NK-92 (cell line): ENCODE results near the gene SMYD3.
"Not testable (repeated sequence)": the region's sequence is repeated elsewhere in the genome, so short reads cannot be mapped to it uniquely, and the experiment has no call there.

ENCODE experiments used
- DNase-seq: peaks from one replicate; lab custom pipeline; 2025; ENCODE audit not compliant: unreplicated experiment; lab: John Stamatoyannopoulos, UW

SMYD3 gene

DNA sequence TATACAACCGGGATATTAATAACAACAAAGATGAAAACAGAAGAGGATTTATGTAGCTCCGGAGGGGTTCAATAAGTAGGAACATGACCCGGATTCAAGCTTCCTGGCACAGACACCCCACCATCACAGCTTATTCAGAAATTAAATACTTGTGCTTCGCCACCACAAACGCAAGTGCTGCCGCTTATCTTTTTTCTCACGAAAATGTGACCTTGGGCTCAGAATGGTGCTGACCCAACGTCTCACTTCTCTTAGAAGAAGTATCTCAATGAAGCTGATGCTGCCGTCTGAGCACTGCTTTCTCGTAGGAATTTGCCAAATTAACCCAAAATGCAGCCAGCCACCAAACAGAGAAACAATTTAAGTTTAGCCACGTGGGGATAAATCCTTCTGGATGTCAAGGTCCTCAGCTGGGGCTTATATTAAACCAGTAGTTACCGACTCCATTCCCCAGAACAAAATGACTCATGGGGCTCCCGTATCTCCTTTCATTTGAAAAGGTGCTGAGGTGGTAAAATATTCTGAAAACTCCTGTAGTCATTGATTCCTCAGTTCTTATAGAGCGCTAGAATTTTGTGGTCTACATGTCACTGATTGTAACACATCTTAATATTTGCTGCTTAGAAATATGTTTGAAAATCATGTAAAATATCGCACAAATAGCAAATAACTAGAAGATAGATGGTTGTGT, 466.7 kb downstream of the SMYD3 start:
- DNase-seq = no peak

- DNase-seq = no peak
These were observed 467.5 kb downstream of the SMYD3 start for GRCh38 chr1:246039584-246039983.

DNA sequence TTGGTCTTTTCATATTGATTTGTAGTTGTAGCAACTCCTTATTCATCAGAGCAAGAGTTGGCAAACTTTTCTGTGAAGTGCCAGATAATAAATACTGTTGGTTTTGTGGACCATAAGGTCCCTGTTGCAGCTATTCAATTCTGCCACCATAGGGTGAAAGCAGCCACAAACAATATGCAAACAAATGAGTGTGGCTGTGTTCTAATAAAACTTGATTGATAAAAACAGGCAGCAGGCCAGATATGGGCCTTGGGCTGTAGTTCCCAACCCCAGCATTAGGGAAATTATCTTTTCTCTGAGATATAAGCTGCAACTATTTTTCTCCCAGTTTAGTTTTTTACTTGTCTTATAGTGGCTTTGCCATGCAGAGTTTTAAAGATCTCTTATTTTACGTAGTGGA, 469.2 kb downstream of the SMYD3 start:
- no peak for DNase-seq

- DNase-seq = no peak
These were observed 470.9 kb downstream of the SMYD3 start for GRCh38 chr1:246036175-246036574.

DNA sequence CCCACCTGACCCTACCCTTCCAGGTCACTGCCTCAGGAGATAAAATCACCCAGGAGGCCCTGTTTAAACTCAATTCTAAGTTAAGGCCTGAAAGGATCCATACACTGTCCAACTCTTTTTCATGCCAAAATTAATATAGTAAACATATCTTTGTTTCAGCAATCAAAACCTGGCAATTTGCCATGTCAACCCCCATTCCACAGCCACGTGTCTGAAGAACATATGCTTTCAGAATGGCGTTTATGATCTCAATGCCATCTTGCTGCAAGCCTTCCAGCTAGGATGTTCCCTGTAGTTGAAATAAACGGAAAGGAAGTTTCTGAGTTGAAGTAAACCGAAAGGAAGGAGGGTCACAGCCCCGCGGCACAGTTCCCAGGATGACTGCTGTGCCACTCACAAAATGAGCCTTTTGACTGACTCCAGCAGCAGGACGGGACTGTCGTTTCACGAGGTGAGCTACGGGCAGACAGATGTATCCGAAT, 472.0 kb downstream of the SMYD3 start:
- DNase-seq = no peak

DNA sequence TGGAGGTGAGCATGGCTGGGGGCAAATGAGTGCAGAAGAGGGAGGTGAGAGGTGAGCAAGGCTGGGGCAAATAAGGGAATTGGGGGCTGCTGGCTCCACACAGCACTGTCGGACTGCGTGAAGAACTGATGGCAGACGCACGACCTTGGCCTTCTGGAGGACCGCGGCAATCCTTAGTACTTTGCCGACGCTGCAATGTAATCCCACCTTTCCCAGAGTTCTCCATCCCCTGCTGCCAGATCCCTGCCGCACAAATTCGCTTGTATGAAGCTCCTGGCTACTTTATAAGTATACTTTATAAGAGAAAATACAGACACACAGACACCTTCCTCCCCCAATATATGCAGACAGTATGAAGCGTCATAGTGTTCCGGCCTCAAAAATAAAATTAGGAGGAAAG, 472.4 kb downstream of the SMYD3 start:
- DNase-seq = no peak

GRCh38 chr1:246032984-246033383, 474.1 kb downstream of the SMYD3 start:
- DNase-seq = no peak

GRCh38 chr1:246032031-246032551, 475.0 kb downstream of the SMYD3 start:
- DNase-seq = no peak

DNA sequence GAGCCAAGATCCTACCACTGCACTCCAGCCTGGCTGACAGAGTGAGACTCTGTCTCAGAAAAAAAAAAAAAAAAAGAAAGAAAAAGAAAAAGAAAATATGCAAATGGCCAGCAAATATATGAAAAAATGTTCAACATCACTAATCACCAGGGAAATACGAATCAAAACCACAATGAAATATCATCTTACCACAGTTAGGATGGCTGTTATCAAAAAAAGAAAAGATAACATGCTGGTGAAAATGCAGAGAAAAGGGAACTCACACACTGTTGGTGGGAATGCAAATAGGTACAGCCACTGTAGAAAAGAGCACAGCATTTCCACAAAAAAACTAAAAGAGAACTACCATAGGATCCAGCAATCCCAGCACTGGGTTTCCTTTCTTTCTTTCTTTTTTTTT, 477.5 kb downstream of the SMYD3 start:
- DNase-seq = no peak

DNA sequence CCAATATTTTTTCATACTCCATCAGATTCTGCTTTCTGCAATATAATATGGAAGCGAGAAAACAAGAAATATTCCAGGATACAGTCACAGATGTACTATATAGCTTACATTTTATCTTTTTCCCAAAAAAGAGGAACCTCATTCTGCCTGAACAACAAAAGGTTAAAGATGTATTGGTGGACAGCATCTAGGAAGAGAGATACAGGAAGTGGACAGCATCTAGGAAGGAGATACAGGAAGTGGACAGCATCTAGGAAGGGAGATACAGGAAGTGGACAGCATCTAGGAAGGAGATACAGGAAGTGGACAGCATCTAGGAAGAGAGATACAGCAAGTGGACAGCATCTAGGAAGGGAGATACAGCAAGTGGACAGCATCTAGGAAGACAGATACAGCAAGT, 483.0 kb downstream of the SMYD3 start:
- not testable (repeated sequence) for DNase-seq

- DNase-seq = no peak
These were observed 486.7 kb downstream of the SMYD3 start for GRCh38 chr1:246020211-246020954.

GRCh38 chr1:246018146-246018545, 488.9 kb downstream of the SMYD3 start:
- DNase-seq = no peak

GRCh38 chr1:246012341-246012740, 494.7 kb downstream of the SMYD3 start:
- no peak for DNase-seq

- no peak for DNase-seq
These were observed 496.7 kb downstream of the SMYD3 start for GRCh38 chr1:246010386-246010785.

DNA sequence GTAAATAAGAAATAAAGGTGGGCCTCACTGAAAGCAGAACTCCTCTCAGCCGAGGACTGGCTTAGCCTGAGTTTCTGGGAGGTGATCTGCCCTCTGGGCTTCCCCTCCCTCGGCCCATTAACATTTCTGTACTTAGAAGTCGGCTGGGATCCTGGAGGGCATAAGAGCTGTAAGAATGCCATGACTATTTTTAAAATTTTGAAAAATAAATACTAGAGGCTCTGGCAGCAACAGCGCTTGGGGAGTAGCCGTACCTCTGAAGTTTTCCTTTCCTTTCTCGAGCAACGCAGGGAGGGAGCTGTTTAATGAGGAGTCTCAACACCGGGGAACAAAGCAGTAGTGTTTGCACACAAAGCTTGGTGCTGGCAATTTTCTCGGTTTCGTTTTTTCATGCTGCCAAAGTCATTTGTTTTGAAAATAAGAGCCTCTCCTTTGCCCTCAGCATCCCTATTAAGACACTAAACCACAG, 498.7 kb downstream of the SMYD3 start:
- no peak for DNase-seq

GRCh38 chr1:246005067-246005466, 502.0 kb downstream of the SMYD3 start:
- DNase-seq = no peak

- DNase-seq = no peak
These were observed 502.8 kb downstream of the SMYD3 start for GRCh38 chr1:246004301-246004700.

DNA sequence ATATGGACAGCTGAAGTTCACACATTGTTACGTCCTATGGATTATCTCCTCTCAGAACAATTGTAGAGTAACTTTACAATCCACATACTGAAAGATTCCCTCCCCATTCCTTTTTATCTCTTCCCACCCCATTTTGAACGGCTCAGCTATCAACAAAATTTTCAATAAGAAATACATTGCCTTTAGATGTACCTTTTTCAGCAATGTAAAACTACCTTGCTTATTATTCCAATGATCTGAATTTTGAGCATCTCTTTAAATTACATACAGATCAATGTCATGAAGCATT, 503.7 kb downstream of the SMYD3 start:
- DNase-seq = no peak

DNA sequence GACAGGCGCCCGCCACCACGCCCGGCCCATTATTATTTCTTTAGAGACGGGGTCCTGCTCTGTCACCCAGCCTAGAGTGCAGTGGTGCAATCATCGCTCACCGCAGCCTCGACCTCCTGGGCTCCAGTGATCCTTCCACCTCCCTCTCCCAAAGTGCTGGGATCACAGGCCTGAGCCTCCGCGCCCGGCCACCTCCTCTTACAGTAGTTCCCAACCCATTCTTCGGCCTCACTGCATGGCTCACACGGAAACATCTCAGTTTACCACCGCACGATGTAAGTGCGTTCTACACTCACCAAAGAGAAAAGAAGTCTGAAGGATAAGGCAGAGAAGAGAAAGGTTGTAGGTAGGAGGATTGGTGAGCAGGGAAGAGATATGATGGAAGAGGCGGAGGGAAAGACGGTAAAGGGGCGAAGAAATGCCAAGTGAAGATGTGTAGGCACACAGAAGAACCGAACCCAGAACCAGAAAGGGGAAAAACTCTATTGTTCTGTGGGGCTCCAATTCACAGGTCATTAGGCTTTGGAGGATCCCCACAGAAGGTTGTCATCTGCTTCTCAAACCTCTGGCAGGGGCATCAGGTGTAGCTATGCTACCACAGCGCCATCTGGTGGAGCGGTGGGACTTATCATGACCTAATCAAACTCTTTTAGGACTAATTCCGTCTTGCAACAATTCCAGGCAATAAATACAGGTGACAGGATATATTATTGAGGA, 504.2 kb downstream of the SMYD3 start:
- DNase-seq = no peak

DNA sequence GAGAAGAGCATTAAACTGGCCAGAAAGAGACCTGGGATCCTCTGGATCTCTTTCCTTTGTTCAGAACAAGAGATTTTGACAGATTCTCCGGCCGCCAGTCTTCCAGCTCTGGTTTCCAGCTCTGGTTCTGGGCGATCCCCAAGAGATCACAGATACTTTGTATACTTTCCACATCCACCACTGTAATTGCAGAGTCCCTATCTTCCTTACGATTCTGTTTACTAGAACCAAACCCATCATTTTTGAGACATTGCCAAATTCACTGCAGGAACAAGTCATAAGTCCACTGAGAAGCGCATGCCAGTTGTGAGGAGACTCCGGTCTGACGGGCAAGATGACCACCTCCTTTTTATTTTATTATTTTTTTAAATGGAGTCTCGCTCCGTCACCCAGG, 505.2 kb downstream of the SMYD3 start:
- DNase-seq = no peak

GRCh38 chr1:246001142-246001836, 505.8 kb downstream of the SMYD3 start:
- no peak for DNase-seq
